Activated gamma-delta T cell (primary cell): ENCODE data around the gene ERP27.

Source experiments
- DNase-seq: peaks from one replicate; lab custom pipeline; 2025; lab: John Stamatoyannopoulos, UW
- total RNA-seq, 2 donors: gene quantifications; one replicate each; lab custom pipeline; 2026; lab: John Stamatoyannopoulos, UW

ERP27 gene
- 13.3 to 18.2 reads per million in 2 donors for total RNA-seq

- DNase-seq = no peak
Measured at GRCh38 chr12:14938301-14938700, at the start of gene ERP27. ERP27 (minus strand) TSS chr12:14938537; CDS start chr12:14938508, 29 bp downstream.

GRCh38 chr12:14988035-14988434 lies 49.7 kb upstream of the ERP27 start:
- DNase-seq = no peak

- no peak for DNase-seq
Measured at GRCh38 chr12:14986449-14986848, 48.1 kb upstream of the ERP27 start.

GRCh38 chr12:14984766-14985285 lies 46.5 kb upstream of the ERP27 start:
- DNase-seq = no peak

DNA sequence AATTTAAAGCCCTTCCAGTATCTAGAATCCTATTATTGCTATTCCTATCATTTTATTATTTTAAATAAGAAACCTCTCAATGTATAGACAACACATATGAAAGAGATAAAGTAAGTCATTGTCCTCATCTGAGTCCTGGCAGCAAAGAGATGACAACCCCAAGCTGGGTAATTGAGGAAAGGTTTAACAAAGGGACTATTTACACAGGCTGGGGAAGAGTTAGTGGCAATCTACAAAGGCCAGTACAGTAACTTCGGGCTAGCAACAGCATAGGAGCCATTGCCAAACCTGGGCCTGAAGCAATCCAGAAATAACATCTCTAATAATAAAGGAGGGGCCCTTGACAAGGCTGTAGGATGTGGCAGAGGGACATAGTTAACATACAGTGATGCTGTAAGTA lies 45.7 kb upstream of the ERP27 start:
- DNase-seq = no peak

GRCh38 chr12:14982991-14983390 lies 44.7 kb upstream of the ERP27 start:
- DNase-seq = no peak

DNA sequence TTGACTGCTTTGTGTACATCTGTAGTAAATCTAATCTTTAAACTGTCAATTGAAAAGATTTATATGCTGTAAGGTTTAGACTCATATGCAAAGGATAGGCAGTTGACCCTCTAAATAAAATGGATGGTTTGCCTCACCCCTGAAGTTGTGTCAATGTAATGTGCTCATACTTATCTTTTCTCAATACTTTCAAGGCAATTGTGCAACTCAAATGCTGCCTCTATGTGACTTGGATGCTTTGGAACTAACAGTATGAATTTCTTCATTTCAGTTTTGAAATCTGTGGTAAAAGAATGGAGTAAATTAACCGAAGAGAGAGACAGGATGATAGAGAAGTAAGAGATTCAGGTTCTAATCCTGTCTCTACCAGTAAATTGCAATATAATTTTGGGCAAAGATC lies 44.2 kb upstream of the ERP27 start:
- DNase-seq = no peak

- no peak for DNase-seq
Measured at GRCh38 chr12:14981049-14981448, 42.7 kb upstream of the ERP27 start.

DNA sequence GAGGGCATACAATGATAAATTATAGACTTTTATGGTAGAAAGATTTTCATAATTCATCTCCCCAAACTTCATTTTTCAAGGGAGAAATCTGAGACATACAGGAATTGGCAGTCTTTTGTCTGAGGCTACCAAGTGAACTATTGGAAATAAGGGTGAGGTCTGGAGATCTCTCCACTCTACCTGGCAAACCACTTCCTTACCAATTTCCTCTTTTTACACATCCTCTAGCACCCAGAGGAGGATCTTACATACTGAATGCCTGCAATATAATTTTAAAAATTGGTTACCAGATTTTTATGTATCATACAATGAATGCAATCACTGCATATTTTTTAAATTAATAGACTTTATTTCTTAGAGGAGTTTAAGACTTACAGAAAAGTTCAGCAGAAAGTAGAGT lies 41.1 kb upstream of the ERP27 start:
- no peak for DNase-seq

GRCh38 chr12:14976658-14977057 lies 38.3 kb upstream of the ERP27 start:
- no peak for DNase-seq

DNA sequence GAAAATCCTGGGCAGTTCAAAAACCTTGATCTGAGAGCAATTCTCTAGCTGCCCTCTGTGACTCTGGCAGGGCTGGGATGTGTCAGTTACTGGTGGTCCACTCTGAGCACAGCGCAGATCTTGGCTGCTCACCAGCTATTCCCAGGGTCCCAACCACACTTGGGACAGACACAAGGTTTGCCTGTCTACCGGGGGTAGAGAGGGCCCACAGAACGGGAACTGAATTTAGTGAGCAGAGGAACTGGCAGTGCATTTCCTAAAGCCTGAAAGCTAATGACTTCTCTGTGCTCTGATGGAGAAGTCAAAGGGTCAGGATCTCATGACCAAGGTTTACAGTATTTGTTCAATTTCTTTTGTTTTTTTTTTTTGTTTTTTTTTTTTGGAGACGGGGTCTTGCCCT lies 37.1 kb upstream of the ERP27 start:
- DNase-seq = no peak

DNA sequence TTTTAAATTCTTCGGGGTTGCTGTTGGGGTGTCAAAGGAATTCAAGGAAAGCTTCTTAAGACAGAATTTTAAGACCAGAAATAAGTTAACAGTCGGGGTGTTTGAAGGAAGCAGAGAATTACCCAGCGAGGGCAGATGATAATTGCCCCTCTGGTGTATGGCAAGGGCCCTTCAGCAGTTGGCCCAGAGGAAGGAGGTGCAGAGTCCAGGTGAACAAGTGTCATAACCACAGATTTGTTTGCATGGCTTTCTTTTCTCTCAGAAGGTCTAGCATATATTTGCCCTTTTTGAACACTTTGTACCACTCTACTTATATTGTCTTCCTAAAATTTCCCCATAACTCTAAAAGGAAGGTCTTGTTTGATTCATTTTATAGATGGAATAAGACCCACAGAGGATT lies 36.3 kb upstream of the ERP27 start:
- DNase-seq = no peak

DNA sequence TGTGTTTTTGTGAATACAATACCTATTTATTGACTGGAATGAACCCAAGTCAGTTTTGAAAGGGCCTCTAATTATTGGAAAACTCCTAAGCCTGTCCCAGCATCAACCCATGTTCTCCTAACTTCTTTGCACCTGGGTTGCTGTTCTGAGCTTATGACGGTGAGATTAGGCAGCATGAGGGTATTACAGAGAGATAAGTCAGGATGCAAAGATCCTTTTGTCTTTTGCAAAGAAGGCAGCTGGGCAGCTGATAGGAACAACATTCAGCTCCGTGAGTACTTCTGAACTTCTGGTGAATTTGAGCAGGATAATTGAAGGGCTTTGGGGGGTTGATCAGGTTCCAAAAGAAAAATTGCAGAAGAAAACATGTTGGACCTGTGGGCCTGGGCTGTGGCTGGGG lies 34.5 kb upstream of the ERP27 start, which contains the start of gene PDE6H:
Gene PDE6H (plus strand): TSS at position 227 of the 400 bp plus-strand sequence. CDS start 4,971 bp downstream, outside the sequence.
- DNase-seq = no peak

- DNase-seq = no peak
Measured at GRCh38 chr12:14970473-14970872, 32.1 kb upstream of the ERP27 start.

DNA sequence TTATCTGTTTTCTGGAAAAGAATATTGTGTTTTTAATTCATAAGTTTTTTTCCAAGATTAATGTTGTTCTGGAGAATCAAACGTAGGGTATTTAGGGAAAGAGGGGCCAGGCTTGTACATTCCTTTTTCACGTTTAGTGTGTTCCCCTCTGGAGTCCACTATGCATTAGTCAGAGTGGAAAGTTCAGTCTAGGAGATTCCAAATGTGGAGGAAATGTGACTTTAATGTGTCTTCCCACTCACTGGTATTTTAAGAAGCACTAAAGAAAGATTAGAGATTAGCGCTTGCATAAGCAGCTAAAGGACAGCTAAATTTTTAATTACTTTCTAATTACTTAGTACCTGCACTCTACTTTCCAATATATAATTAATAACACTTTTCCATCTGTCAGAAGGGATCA lies 30.1 kb upstream of the ERP27 start:
- no peak for DNase-seq

GRCh38 chr12:14965221-14965620 lies 26.9 kb upstream of the ERP27 start:
- DNase-seq = no peak

- DNase-seq = no peak
Measured at GRCh38 chr12:14964406-14964805, 26.1 kb upstream of the ERP27 start.

- no peak for DNase-seq
Measured at GRCh38 chr12:14963520-14963919, 25.2 kb upstream of the ERP27 start.

GRCh38 chr12:14962797-14963196 lies 24.5 kb upstream of the ERP27 start:
- DNase-seq = no peak

GRCh38 chr12:14962153-14962539 lies 23.8 kb upstream of the ERP27 start:
- no peak for DNase-seq

DNA sequence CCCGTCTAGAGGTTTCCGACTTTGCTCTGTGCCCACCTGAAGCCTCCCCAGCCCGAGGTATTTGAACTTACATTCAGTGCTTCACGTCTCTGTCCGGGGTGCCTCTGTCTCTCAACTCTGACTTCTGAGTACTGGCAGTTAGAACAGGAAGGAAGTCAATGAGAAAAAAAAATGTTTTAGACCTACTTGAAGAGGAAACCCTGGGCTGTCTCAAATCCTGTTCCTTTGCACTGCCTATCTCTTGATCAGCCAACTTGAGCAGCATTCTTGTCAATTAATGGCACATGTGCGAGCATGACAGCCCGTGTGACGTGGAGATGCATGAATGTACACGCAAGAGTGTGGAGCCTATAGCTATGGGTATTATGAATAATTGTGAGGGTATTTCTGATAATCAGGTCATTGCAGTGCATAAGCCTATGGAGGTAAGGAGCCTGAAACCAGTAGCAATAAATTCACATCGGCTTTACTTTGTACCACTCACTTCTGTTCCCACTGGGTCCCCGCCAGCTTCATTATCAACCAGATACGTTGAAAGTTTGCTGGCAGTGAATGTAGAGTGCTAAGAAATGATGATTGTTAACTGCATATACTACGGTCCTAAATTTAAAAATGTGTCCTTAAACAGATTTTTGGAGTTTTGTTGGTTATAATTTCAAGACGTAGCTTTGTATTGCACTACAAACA lies 23.3 kb upstream of the ERP27 start, which contains the start of gene ARHGDIB:
Gene ARHGDIB (minus strand): TSS at position 136 of the 687 bp plus-strand sequence. CDS start 10,889 bp downstream, outside the sequence.
- no peak for DNase-seq

DNA sequence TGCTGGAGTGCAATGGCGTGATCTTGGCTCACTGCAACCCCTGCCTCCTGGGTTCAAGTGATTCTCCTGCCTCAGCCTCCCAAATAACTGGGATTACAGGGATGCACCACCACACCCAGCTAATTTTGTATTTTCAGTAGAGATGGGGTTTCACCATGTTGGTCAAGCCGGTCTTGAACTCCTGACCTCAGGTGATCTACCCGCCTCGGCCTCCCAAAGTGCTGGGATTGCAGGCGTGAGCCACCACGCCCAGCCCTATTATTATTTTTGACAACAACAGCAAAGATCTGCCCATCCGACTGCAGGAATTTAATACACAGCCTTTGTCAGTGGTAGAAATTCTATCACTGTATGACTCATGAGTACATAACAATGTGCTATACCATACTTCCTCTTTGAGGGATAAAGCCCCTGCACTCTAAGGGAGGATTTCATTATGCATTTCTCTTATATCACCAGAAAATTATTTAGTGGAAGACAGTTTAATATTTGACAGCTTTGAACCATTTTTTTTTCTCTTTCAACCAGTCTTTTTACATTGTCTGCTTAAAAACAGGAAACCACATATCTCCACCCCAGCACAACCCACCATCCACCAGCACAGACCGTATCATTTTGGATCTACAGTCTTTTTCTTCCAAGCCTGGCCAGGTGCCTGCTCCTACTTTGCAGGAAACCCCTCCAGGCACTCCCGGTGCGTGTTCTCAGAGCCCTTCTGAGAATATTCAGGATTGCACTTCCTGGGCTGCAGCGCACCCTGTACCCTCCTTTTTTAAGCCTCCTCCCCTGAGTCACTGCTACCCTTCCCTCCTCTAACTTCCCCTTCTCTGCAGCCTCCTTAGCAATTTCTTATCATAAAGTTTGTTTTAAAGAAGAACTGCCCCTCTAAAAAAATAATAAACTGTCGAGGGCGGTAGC lies 22.5 kb upstream of the ERP27 start:
- DNase-seq = no peak
